ENCODE data around the gene LZTFL1.

The LZTFL1 gene

DNA sequence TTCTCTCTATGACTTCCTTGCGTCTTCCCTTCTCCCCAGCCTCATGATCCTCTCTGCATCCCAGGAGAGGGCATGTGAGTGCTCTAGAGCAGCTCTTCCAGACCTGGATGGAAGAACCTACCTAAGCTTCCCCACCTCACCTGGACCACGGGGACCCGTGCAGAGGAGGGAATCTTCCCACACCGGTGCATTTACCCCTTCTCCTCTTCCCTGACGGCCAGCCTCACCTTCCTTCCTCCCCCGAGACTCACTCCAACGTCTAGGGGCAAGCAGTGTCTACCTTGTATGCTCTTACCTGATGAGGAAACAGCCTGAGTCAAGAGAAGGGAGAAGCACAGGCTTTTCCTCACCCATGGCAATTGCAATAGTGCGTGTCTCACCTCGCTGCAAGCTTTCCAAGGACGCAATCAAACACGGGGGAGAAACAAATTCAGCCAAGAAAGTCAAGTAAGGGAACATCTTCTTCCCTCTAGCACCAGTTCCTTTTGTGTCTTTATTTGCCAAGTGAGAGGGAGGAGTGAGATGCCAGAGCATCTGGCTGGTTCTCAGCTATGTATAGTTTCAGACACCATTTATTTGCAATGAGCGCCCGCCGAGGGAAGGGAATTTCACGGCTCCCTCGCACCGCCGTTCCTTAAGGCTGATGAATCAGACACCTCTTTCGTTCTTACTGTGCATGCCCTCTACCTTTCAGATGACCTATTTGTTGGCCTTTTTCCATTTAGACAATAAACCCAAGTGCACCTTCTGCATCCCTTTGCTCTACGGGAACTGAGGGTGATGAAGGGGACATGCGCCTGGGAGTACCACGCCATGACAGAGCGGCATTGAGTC lies 42.7 kb upstream of the LZTFL1 start:
- no peak overlapping the region for H3K4me3 ChIP-seq (ENCODE audit: control insufficient read depth, low read depth, low read length)
- no peak for DNase-seq (ENCODE audit: low read depth)
- TF ChIP-seq, protein P1, sequence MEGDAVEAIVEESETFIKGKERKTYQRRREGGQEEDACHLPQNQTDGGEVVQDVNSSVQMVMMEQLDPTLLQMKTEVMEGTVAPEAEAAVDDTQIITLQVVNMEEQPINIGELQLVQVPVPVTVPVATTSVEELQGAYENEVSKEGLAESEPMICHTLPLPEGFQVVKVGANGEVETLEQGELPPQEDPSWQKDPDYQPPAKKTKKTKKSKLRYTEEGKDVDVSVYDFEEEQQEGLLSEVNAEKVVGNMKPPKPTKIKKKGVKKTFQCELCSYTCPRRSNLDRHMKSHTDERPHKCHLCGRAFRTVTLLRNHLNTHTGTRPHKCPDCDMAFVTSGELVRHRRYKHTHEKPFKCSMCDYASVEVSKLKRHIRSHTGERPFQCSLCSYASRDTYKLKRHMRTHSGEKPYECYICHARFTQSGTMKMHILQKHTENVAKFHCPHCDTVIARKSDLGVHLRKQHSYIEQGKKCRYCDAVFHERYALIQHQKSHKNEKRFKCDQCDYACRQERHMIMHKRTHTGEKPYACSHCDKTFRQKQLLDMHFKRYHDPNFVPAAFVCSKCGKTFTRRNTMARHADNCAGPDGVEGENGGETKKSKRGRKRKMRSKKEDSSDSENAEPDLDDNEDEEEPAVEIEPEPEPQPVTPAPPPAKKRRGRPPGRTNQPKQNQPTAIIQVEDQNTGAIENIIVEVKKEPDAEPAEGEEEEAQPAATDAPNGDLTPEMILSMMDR (IDR thresholded peaks at IDR 0.05; ENCODE audit: control insufficient read depth, insufficient read depth, low read depth, low read length, missing control alignments), result no peak

DNA sequence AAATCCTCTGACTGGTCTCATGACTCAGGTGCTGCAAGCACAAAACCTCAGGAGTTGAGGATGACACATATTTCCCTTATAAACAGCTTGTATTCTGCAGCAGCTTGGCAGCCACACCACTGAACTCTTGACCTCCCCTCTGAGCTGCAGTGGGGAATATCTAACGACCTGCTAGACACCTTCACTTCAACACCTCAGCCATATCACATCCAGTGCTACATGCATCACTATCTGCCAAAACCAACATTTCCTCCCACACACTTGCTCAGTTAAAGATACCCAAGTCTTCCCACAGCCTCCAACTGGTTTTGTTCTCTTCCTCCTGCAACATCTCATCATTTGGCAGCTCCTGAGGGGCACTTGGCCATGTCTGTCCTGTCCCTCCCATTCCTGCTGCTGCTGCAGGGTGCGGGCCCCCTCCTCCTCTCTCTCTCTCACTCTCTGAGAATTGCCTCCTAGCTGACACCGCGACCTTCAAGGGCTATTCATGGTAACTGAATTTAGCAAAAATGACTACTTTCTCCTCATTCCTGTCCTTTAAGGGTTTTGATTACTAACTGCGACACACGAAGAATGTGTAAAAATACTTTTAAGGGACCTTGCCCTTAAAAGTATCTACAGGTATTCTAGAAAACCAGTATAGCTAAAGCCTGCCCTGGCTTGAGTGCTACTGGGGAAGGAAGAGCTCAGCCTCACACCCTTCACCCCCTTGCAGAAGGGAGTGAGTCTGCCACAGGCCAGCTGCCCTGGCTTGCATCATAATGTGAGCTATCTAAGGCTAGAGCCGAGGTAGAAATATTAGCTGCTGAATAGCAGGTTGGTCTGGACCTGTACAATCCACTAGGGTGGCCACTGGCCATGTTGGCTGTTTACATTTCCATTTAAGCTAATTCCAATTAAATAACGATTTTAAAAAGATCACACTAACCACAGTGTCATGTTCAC lies 39.4 kb upstream of the LZTFL1 start:
- DNase-seq (ENCODE audit: low read depth), result no peak
- no peak overlapping the region for H3K4me3 ChIP-seq (ENCODE audit: control insufficient read depth, low read depth, low read length)
- TF ChIP-seq, protein P1 (IDR thresholded peaks at IDR 0.05; ENCODE audit: control insufficient read depth, insufficient read depth, low read depth, low read length, missing control alignments), result no peak

DNA sequence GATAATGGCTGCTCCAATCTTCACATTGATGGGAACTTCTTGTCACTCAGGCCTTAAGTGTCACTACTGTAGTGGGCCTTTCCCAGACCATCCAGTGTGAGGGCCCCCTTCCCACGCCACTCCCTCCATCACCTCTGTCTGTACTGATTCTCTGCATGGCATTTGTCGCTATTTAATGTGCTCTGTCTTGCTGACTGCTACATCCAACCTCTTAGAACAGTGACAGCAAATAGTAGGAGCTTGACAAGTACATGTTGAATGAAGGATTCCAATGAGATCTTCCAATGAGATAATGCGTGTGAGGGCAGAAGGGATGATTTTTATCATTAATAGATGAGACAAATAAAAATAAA lies 38.8 kb upstream of the LZTFL1 start:
- TF ChIP-seq, protein P1 (IDR thresholded peaks at IDR 0.05; ENCODE audit: control insufficient read depth, insufficient read depth, low read depth, low read length, missing control alignments), result no peak
- DNase-seq (ENCODE audit: low read depth), result no peak

DNA sequence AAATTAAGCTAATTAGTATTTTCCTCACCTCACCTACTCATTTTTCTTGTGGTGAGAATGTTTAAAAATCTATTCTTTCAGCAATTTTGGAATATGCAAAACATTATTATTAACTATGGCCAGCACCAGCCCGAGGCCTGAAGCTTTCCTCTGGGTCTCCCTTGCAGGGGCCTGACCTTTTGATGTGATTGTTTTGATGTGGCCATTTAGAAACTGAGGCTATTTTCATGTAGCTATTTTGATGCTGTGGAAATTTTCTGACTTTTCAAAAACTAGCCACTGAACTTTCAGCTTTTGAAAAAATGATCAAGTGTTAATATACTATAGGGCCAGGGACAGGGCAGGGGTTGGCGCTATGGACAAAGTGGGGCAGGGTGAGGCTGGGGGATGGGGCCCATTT lies 36.2 kb upstream of the LZTFL1 start:
- H3K4me3 ChIP-seq (ENCODE audit: control insufficient read depth, low read depth, low read length), result no peak overlapping the region
- no peak for DNase-seq (ENCODE audit: low read depth)
- TF ChIP-seq, protein P1 (IDR thresholded peaks at IDR 0.05; ENCODE audit: control insufficient read depth, insufficient read depth, low read depth, low read length, missing control alignments), result no peak

More for the DNA sequence above, 38.8 kb upstream of the LZTFL1 start:
- no peak overlapping the region for H3K4me3 ChIP-seq (ENCODE audit: control insufficient read depth, low read depth, low read length)

DNA sequence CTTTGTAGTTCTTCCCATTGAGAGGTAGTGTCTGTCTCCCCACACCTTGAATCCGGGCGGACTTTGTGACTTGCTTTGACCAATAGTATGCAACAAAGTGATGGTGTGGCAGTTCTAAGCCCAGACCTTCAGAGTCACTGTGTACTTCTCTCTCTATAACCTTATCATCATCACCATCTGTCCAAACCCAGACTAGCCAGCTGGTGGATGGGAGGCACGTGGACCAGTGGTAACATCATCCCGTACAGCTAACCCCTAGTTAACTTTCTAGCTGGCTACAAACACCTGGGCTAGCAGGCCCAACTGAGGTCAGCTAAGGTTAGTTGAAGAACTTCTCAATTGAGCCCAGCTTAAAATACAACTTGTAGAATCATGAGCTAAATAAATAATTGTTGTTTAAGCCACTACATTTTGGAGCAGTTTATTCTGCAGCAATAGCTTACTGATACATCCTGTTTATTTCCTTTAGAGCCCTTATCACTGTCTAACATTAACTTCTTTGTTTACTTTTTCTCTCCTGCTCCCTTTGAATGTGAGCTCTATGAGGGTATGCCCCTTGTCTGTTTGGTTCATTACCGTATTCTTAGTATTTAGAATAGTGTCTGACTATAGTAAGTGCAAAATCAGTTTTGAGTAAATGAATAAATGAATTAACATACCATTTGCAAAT lies 32.9 kb upstream of the LZTFL1 start:
- DNase-seq (ENCODE audit: low read depth), result no peak
- TF ChIP-seq, protein P1 (IDR thresholded peaks at IDR 0.05; ENCODE audit: control insufficient read depth, insufficient read depth, low read depth, low read length, missing control alignments), result no peak

DNA sequence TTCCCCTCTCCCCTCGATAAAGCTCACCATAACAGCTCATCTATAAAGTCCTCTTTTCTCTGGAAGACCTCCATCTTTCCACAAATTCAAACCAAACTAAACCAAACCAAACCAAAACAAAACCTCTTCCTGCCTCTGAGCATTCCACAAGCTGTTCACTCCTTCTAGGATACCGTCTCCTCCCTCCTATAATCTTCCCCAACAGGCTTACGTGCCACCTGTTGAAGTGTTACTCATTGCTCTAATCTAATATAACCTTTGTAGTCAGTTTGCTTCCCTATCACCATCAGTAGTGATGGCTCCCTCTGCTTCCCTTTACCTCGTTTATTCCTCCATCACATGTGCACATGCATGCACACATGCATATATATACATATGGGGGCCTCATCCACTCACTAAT lies 31.7 kb upstream of the LZTFL1 start:
- H3K4me3 ChIP-seq (ENCODE audit: control insufficient read depth, low read depth, low read length), result no peak overlapping the region
- TF ChIP-seq, protein P1 (IDR thresholded peaks at IDR 0.05; ENCODE audit: control insufficient read depth, insufficient read depth, low read depth, low read length, missing control alignments), result no peak
- DNase-seq (ENCODE audit: low read depth), result no peak

More for the DNA sequence above, 32.9 kb upstream of the LZTFL1 start:
- H3K4me3 ChIP-seq (ENCODE audit: control insufficient read depth, low read depth, low read length), result no peak overlapping the region
